ENCODE results near the gene DCUN1D4.

Gene DCUN1D4

GRCh38 chr4:51895816-51896408 lies 53.0 kb downstream of the DCUN1D4 start:
- TF ChIP-seq RAD21 (IDR thresholded peaks at IDR 0.05; ENCODE audit: low read depth) = peak; percentile 54
- TF ChIP-seq REST (IDR thresholded peaks at IDR 0.05; ENCODE audit: low read depth) = no peak

GRCh38 chr4:51901363-51901762 lies 58.4 kb downstream of the DCUN1D4 start:
- TF ChIP-seq EGR1 (IDR thresholded peaks at IDR 0.05) (no peak), NFIC (IDR thresholded peaks at IDR 0.05) (no peak), FOXM1 (IDR thresholded peaks at IDR 0.05; ENCODE audit: borderline replicate concordance, low read depth) (no peak), MAX (IDR thresholded peaks at IDR 0.05) (no peak), CREB1 (IDR thresholded peaks at IDR 0.05; ENCODE audit: low read depth) (no peak), TEAD4 (IDR thresholded peaks at IDR 0.05) (no peak), TCF12 (IDR thresholded peaks at IDR 0.05; ENCODE audit: low read depth) (no peak), YY1 (IDR thresholded peaks at IDR 0.05; ENCODE audit: low read depth) (no peak), RAD21 (IDR thresholded peaks at IDR 0.05; ENCODE audit: low read depth) (no peak), CEBPB (IDR thresholded peaks at IDR 0.05) (no peak), REST (IDR thresholded peaks at IDR 0.05; ENCODE audit: low read depth) (no peak), TAF1 (IDR thresholded peaks at IDR 0.05; ENCODE audit: low read depth) (no peak)

GRCh38 chr4:51906167-51906958 lies 63.4 kb downstream of the DCUN1D4 start:
- no peak for TF ChIP-seq REST (IDR thresholded peaks at IDR 0.05; ENCODE audit: low read depth)
- no peak for TF ChIP-seq EGR1 (IDR thresholded peaks at IDR 0.05)
- TF ChIP-seq NFIC (IDR thresholded peaks at IDR 0.05) = no peak
- no peak for TF ChIP-seq RAD21 (IDR thresholded peaks at IDR 0.05; ENCODE audit: low read depth)
- no peak for TF ChIP-seq YY1 (IDR thresholded peaks at IDR 0.05; ENCODE audit: low read depth)
- TF ChIP-seq EP300 (IDR thresholded peaks at IDR 0.05; ENCODE audit: borderline replicate concordance) = no peak
- TF ChIP-seq TAF1 (IDR thresholded peaks at IDR 0.05; ENCODE audit: low read depth) = no peak
- no peak for TF ChIP-seq USF1 (IDR thresholded peaks at IDR 0.05)
- no peak for TF ChIP-seq ZBTB7A (IDR thresholded peaks at IDR 0.05; ENCODE audit: low read depth)
- TF ChIP-seq CREB1 (IDR thresholded peaks at IDR 0.05; ENCODE audit: low read depth) = no peak
- TF ChIP-seq MAX (IDR thresholded peaks at IDR 0.05) = no peak
- no peak for TF ChIP-seq CEBPB (IDR thresholded peaks at IDR 0.05)
- TF ChIP-seq TCF12 (IDR thresholded peaks at IDR 0.05; ENCODE audit: low read depth) = no peak
- no peak for TF ChIP-seq FOXM1 (IDR thresholded peaks at IDR 0.05; ENCODE audit: borderline replicate concordance, low read depth)
- TF ChIP-seq TEAD4 (IDR thresholded peaks at IDR 0.05) = no peak

GRCh38 chr4:51907006-51907669 lies 64.2 kb downstream of the DCUN1D4 start:
- TF ChIP-seq CREB1 (IDR thresholded peaks at IDR 0.05; ENCODE audit: low read depth) (no peak), RAD21 (IDR thresholded peaks at IDR 0.05; ENCODE audit: low read depth) (no peak), YY1 (IDR thresholded peaks at IDR 0.05; ENCODE audit: low read depth) (no peak), FOXM1 (IDR thresholded peaks at IDR 0.05; ENCODE audit: borderline replicate concordance, low read depth) (no peak), NFIC (IDR thresholded peaks at IDR 0.05) (no peak), CEBPB (IDR thresholded peaks at IDR 0.05) (no peak), EGR1 (IDR thresholded peaks at IDR 0.05) (no peak), ZBTB7A (IDR thresholded peaks at IDR 0.05; ENCODE audit: low read depth) (no peak), TCF12 (IDR thresholded peaks at IDR 0.05; ENCODE audit: low read depth) (no peak), USF1 (IDR thresholded peaks at IDR 0.05) (no peak), EP300 (IDR thresholded peaks at IDR 0.05; ENCODE audit: borderline replicate concordance) (no peak), MAX (IDR thresholded peaks at IDR 0.05) (no peak), TAF1 (IDR thresholded peaks at IDR 0.05; ENCODE audit: low read depth) (no peak), TEAD4 (IDR thresholded peaks at IDR 0.05) (no peak), REST (IDR thresholded peaks at IDR 0.05; ENCODE audit: low read depth) (no peak)

All from Ishikawa (cell line).